Endothelial cell (in vitro differentiated cells): ENCODE data around the gene R3HDM1. TPM values are rescaled to one million over a fixed set of nuclear protein-coding genes. Genes with fewer than 3 reads are reported as not detected.
"Not testable (repeated sequence)": the region's sequence is repeated elsewhere in the genome, so short reads cannot be mapped to it uniquely, and the experiment has no call there.

Source experiments
- DNase-seq: peaks from one replicate; pipeline ENCODE4 v3.0.0; 2021; ENCODE audit warnings: low spot score
- H3K27ac Mint-ChIP-seq: one replicate; pipeline ENCODE4 v1.8.0; 2021; ENCODE audit warnings: mixed read lengths, inconsistent platforms; ENCODE audit not compliant: unreplicated experiment
- H3K27me3 Mint-ChIP-seq: one replicate; pipeline ENCODE4 v1.8.0; 2021; ENCODE audit warnings: mild to moderate bottlenecking, moderate library complexity, mixed read lengths, inconsistent platforms; ENCODE audit not compliant: unreplicated experiment
- H3K36me3 Mint-ChIP-seq: one replicate; pipeline ENCODE4 v1.8.0; 2021; ENCODE audit warnings: mild to moderate bottlenecking, low read depth, mixed read lengths, inconsistent platforms; ENCODE audit not compliant: unreplicated experiment
- H3K4me1 Mint-ChIP-seq: one replicate; pipeline ENCODE4 v1.8.0; 2021; ENCODE audit warnings: mild to moderate bottlenecking, mixed read lengths, inconsistent platforms; ENCODE audit not compliant: unreplicated experiment
- H3K4me3 Mint-ChIP-seq: one replicate; pipeline ENCODE4 v1.8.0; 2021; ENCODE audit warnings: mild to moderate bottlenecking, mixed read lengths, inconsistent platforms; ENCODE audit not compliant: unreplicated experiment
- H3K9me3 Mint-ChIP-seq: one replicate; pipeline ENCODE4 v1.8.0; 2021; ENCODE audit warnings: mixed read lengths, inconsistent platforms; ENCODE audit not compliant: unreplicated experiment
- CTCF ChIP-seq: fragments of 200-600 bp; sonication (generic); IDR thresholded peaks from one replicate; pipeline ENCODE4 v1.5.0; 2021; ENCODE audit warnings: antibody characterized with exemption; ENCODE audit not compliant: unreplicated experiment
- total RNA-seq: library from RNA; stranded (reverse); fragmentation: NEBNext Ultra II Directional; extraction: Animal tissue kit (Norgen Biotek cat#: 25700); gene quantifications from one replicate; pipeline ENCODE4 v1.2.1, GENCODE V29; 2021; ENCODE audit not compliant: unreplicated experiment

The R3HDM1 gene
- total RNA-seq, 1 donor from 2014 or later = 36.1 TPM

GRCh38 chr2:135708159-135708558 lies 176.9 kb downstream of the R3HDM1 start:
- DNase-seq = no peak
- H3K4me3 Mint-ChIP-seq = no peak overlapping the region
- no peaks in the 10 kb centered on the region for H3K9me3 Mint-ChIP-seq
- H3K36me3 Mint-ChIP-seq = peaks cover 4% of the 10 kb centered on the region
- H3K4me1 Mint-ChIP-seq = peaks cover 2% of the 10 kb centered on the region
- H3K27me3 Mint-ChIP-seq = no peaks in the 10 kb centered on the region
- H3K27ac Mint-ChIP-seq = no peak overlapping the region
- TF ChIP-seq CTCF = no peak

- Mint-ChIP-seq H3K4me3 (no peak overlapping the region), H3K4me1 (peaks cover 2% of the 10 kb centered on the region), H3K9me3 (no peaks in the 10 kb centered on the region), H3K36me3 (peaks cover 4% of the 10 kb centered on the region), H3K27me3 (no peaks in the 10 kb centered on the region), H3K27ac (no peak overlapping the region)
- TF ChIP-seq CTCF = peak; percentile 99
- peak; percentile 70 for DNase-seq
Observed at GRCh38 chr2:135709992-135710391, 178.7 kb downstream of the R3HDM1 start.

GRCh38 chr2:135715086-135715485 lies 183.8 kb downstream of the R3HDM1 start:
- H3K36me3 Mint-ChIP-seq = peaks cover 11% of the 10 kb centered on the region
- DNase-seq, H3K27ac Mint-ChIP-seq, H3K27me3 Mint-ChIP-seq, H3K4me1 Mint-ChIP-seq, H3K4me3 Mint-ChIP-seq, H3K9me3 Mint-ChIP-seq: not testable (repeated sequence)

- Mint-ChIP-seq H3K27ac (no peak overlapping the region), H3K4me3 (no peak overlapping the region), H3K4me1 (no peaks in the 10 kb centered on the region), H3K9me3 (no peaks in the 10 kb centered on the region), H3K36me3 (peaks cover 8% of the 10 kb centered on the region), H3K27me3 (peaks cover under 1% of the 10 kb centered on the region)
- no peak for DNase-seq
- no peak for TF ChIP-seq CTCF
Observed at GRCh38 chr2:135728064-135728743, 196.9 kb downstream of the R3HDM1 start.

GRCh38 chr2:135732561-135732960 lies 201.3 kb downstream of the R3HDM1 start:
- Mint-ChIP-seq H3K4me3 (no peak overlapping the region), H3K9me3 (no peaks in the 10 kb centered on the region), H3K4me1 (no peaks in the 10 kb centered on the region), H3K36me3 (no peaks in the 10 kb centered on the region), H3K27ac (no peak overlapping the region), H3K27me3 (peaks cover 2% of the 10 kb centered on the region)
- no peak for TF ChIP-seq CTCF
- DNase-seq = no peak
